ENCODE data around the gene POLDIP3.
"Not testable (repeated sequence)": the region's sequence is repeated elsewhere in the genome, so short reads cannot be mapped to it uniquely, and the experiment has no call there.

Gene POLDIP3

GRCh38 chr22:42553475-42554361 is 61.0 kb downstream of the POLDIP3 start, which contains the start of gene SERHL2:
Gene SERHL2, plus strand, starts transcription at chr22:42553956. Its CDS starts 65 bp downstream, at chr22:42554021.
- DNase-seq (ENCODE audit: low read depth) = peak; percentile 68

GRCh38 chr22:42552294-42552647 is 62.4 kb downstream of the POLDIP3 start:
- not testable (repeated sequence) for DNase-seq (ENCODE audit: low read depth)

- DNase-seq (ENCODE audit: low read depth) = no peak
Observed at GRCh38 chr22:42549331-42550060, 65.2 kb downstream of the POLDIP3 start.

GRCh38 chr22:42548597-42549330 is 65.9 kb downstream of the POLDIP3 start:
- DNase-seq (ENCODE audit: low read depth) = no peak

- DNase-seq (ENCODE audit: low read depth) = not testable (repeated sequence)
Observed at GRCh38 chr22:42548126-42548525, 66.6 kb downstream of the POLDIP3 start.

GRCh38 chr22:42547562-42547961 is 67.1 kb downstream of the POLDIP3 start:
- DNase-seq (ENCODE audit: low read depth) = no peak

GRCh38 chr22:42544686-42545085 is 70.0 kb downstream of the POLDIP3 start:
- no peak for DNase-seq (ENCODE audit: low read depth)

GRCh38 chr22:42539236-42539771 is 75.4 kb downstream of the POLDIP3 start:
- not testable (repeated sequence) for DNase-seq (ENCODE audit: low read depth)

GRCh38 chr22:42537199-42537831 is 77.4 kb downstream of the POLDIP3 start:
- DNase-seq (ENCODE audit: low read depth) = not testable (repeated sequence)

GRCh38 chr22:42536634-42537033 is 78.0 kb downstream of the POLDIP3 start:
- DNase-seq (ENCODE audit: low read depth) = not testable (repeated sequence)

- no peak for DNase-seq (ENCODE audit: low read depth)
Observed at GRCh38 chr22:42536166-42536565, 78.5 kb downstream of the POLDIP3 start.

- not testable (repeated sequence) for DNase-seq (ENCODE audit: low read depth)
Observed at GRCh38 chr22:42535082-42535731, 79.5 kb downstream of the POLDIP3 start.
